ENCODE data around the gene RYR3.

The RYR3 gene

DNA sequence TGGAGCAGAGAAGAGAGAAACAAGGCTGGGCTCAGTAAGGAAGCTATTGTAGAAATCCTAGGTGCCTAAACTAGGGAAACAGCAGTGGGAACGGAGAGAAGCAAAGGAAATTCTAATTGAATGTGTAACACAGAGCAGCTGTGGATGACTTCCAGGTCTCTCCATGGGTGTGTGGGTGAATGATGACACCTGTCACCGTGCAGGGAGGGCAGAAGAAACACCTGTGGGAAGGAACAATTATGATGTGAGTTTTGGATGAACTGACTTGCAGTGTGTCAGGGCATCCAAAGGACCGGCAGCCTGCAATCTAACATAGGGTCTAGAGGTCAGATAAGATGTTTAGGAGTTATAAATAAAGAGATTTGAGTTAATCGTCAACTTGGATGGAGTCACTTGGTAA, 144.2 kb downstream of the RYR3 start:
- DNase-seq: no peak

DNA sequence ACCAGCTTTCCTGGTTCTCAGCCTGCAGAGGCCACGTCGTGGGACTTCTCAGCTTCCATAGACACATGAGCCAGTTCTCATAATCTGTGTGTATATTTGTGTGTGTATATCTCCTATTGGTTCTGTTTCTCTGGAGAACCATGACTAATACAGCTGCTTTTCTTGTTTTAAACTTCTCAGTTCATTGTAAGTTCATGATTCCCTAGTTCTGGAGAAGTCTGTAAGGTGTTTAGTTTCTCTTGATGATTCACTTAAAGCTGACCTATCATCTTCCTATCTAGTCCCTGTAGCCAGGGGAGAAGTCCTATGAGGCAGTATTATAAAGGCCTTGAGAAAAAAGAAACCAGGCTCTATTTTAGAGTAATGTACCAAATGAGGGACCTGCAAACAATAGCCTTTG, 147.7 kb downstream of the RYR3 start:
- no peak for DNase-seq

DNA sequence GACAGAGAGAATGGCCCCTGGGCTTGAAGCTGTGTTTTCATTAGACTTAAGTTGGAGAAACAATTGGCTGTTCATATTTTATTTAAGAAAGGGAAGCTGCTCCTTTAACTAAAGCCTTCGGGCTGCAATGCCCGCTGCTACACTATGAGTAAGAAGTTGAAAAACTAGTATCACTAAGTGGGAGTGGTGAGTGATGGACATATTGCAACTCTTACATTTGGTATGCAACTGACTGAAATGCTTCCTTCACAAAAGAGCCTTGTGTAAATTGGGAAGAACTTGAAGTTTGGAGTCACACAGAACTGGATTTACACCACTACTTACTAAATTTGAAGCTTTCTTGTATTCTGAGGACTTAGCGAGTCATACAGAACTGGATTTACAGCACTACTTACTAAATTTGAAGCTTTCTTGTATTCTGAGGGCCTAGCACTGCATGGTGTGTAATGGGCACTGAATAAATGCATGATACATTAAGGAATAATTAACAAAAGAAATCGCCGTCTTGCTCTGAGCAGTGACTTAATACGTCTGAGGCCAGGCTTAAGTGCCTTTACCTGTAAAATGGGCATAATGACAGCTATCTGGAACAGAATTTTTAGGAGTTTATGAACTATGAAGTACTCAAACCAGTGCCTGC, 149.5 kb downstream of the RYR3 start:
- DNase-seq: no peak

DNA sequence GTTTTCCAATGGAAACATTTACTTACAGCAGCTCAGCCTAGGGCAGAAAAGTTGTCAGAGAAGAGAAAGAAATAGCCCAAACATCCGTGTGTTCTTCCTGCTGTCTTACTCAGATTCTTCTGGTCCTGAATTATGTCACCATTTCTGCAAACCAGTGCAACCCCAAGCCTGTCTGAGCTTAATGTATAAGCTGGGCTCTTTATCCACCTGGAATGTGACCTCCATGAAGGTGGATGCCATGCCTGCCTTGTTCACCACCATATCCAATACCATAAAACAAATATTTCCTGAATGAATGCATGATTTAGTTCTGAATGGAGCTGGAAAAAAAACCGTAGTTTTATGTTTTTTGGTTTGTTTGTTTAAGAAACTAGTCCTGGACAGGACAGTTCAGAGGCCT, 150.9 kb downstream of the RYR3 start:
- DNase-seq: no peak

DNA sequence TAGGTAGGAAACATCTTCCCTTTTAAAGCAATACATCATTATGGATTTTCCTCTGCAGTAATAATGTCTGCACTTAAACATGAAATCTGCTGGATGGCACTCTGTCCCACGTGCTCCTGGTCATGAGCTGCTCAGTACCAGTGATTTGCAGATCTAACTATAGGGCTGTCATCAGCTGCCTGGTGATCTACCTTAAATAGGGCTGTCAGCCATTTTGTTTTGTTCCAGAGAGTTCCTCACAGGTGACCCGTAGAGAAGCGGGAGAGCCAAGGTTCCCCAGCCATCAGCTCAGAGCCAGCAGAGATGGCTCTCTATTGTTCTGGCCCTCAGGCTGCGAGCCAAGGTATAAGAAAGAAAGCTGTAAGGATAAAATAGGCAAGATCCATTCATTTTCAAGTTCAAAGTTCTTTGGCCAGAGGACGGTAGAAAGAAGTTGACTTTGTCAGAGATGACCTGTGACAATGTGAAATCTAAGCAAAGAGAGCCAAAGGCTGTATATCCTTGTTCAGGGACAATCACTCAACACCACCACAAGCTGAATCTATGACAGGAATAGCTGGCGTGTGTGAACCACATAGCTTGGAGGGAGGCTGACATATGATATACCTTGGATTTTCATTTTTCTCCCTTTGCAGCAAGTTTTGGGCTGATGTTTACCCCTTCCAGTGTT, 156.5 kb downstream of the RYR3 start:
- DNase-seq: no peak

DNA sequence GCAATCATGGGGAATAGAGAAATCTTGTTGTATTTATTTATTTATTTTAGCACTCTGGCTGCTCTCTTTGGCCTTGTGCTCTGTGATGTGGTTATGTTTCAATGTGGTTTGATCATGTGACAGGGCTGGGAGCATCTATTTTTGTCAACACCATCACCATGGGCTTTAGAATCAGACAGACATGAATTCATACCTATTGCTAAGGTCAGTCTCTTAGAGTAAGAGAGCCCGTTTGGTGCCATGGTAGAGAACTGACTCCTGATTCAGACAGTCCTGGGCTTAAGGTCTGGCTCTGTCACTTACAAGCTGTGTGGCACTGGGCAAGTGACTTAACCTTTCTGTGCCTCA, 157.0 kb downstream of the RYR3 start:
- DNase-seq: no peak

DNA sequence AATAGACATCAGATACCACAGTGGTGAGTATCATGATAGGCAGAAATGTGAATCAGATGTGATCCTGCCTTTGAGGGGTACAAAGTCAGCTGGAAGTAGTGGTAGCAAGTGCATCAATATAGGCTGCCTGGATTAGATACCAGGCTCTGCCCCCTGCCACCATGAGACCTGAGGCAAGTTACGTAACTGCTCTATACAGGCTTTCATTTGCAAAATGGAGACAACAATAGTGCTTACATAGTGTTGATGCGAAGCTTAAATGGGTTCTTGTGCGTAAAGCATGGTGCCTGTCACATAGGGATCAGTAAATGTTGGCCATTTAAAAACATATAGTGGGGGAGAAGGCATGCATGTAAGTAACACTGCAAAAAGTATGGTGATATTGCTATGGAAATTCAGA, 158.0 kb downstream of the RYR3 start:
- no peak for DNase-seq

DNA sequence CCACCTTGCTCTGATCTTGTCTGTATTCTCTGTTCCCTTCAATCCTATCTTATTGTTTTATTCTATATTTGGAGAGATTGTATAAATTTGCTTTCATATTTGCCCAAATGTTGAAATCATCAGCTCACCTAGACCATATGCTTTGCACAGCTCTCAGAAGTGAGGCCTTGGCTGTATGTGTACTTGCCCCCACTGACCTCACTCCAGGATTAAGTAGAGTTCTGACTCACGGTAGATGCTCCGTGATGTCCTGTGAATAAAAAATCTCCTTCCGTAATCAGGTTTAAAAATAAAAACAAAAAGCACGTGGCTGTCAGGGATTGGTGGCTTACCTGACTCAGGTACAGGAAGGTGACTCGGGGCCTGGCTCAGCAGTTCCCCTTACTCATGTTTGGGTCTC, 162.2 kb downstream of the RYR3 start:
- no peak for DNase-seq

DNA sequence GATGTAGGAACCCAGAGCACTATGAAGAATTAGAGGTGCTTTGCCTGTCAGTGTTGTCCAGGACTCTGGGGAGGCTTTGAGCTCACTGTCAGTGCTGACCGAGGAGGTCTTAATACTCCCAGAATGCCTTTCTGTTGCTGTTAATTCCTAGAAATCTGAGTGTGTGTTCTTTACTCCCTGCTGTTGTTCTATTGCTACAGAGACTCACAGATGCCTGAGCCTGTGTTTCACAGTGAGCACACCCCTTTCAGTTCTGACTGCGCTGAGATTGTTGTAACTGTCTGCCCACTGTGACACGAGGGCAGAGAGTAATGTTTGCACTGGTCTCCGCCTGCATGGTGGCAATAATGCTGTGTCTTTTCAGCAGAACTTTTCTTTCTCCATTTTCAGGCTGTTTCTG, 162.9 kb downstream of the RYR3 start:
- DNase-seq: no peak

DNA sequence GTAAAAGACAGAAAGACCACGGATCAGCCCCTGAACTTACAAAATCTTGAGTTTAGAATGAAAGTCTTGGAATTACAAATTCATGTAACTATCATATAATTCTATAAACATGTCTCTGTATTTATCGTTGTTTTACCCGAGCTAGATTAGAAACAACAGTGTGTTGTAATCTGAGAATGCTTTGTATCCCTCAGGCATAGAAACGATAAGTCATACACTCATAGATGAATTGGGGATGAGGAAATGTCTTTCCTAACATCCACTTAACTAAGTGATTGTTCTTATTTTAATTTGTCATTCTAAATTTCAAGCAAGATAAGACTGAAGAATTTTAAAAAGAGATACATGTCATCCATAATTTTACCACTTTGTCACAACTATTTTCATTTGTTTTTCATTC, 165.3 kb downstream of the RYR3 start:
- DNase-seq: no peak

DNA sequence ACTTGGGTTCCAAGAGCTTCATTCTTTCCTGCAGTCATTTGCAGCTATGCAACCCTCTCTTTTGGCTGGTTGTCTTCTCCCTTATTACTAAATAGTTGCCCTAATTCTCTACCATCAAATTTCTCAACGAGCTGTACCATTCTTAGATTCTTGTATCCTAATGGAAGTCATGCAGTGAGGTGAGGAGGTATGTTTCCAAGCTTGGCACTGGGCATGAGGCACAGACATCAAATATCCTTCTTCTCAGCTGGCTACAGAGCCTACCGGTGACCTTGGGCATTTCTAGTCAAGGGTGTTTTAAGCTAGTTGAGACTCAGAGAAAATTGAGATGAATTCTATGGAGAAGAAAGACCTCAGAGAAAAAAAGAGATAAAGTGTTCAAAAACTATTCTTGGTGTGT, 166.1 kb downstream of the RYR3 start:
- DNase-seq: no peak

DNA sequence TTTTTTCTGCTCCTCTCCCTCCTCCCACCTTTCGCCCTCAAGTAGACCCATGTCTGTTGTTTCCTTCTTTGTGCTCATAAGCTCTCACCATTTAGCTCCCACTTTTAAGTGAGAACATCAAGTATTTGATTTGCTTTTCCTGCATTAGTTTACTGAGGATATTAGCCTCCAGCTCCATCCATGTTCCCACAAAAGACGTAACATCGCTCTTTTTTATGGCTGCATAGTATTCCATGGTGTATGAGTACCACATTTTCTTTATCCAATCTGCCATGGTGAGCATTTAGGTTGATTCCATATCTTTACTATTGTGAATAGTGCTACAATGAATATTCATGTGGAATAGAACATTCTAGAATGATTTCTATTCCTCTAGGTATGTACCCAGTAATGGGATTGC, 178.6 kb downstream of the RYR3 start:
- no peak for DNase-seq

DNA sequence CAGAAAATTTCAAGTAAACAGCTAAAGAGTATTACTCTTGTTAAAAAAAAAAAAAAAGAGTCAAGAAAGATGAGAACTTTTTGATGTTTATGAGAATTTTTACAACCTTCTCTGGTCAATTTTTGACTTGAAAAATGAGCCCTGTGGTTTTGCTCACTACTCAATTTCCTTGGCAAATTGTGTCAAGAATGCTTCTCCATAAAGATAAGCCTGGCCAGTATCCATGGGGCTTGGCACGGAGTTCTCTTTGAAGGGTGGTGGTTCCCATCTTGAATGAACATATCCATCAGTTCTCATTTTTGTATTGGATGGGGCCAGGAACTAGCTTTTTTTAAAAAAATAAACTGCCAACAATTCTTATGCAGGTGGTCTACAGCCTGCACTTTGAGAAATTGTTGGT, 179.9 kb downstream of the RYR3 start:
- no peak for DNase-seq

DNA sequence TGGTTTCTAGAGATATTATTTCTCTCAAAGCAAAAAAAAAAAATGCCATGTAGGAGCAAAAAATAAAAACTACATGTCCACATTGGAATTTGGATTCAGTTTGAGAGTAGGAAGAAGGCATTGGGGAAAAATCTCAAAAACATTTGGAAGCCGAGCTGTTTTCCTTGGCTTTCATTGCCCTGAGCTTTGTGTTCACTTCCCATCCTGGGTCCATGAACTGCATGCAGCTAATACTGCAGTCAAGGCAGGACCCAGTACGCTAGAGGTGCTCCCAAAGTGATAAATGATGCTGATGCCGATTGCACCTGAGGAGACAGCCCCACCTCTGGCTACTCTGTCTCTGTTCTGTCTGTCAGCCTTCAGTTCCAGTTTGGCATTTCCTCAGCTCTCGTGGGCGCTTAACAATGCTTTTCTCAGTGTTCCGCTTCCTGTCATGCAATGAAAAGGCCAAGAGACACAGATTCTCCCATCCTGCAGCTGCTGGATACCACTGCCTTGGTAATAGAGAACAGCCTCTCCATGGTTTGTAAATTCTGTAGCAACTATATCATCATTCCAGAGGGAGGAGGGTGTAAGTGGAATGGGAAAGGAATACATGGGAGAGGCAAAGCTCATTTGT, 181.8 kb downstream of the RYR3 start:
- DNase-seq: no peak

DNA sequence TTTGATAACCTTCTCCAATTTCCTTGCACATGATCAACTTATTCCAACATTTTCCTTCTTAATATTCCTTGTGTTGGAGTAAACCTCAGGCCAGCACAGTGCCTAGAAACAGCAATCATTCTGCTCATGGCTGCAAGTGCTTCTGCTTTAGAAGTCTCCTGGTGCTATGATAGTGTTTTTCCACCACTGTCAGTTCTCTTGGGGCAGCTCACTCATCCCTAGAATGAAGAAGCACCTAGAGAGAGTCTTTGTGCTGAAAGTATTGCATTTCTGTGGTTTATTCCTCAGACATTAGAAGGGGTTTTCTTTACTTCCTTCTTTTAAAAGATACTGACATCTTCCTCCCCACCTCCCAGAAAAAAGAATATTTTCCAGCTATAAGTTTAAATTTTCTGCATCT, 183.5 kb downstream of the RYR3 start:
- DNase-seq: no peak

DNA sequence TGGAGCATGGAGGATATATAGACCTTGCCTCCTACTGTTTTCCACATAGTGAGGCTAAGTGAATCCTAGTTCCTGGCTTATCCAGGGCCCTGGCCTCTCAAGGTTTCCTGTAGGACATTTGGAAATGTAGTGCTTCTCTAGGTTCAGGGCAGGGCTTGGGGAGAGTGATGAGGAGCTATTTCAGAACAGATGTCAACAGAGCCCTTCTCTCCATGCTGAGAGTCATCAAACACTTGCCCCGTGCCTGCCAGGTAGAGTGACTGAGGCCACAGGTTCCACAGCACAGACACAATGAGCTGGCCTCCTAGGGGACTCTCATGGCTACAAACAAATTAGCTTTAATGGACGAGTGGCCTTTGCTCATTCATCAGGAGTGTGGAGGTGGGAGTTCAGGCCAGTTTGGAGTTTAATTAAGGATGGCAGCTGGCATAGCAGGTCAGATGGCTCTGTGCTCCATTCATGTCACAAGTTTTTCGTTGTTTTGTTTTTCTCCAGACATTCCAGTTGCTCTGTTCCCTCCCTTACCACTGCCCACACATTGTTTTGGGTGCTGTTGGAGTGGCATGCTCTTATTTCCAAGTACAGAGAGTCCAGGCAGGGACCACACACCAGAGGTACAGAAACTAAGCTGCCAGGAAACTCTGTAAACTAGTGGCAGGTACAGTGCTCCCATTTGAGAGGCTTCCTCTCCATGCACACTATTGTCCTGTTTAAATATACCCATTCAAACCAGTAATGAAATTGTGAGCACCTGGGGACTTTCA, 189.8 kb downstream of the RYR3 start:
- no peak for DNase-seq

DNA sequence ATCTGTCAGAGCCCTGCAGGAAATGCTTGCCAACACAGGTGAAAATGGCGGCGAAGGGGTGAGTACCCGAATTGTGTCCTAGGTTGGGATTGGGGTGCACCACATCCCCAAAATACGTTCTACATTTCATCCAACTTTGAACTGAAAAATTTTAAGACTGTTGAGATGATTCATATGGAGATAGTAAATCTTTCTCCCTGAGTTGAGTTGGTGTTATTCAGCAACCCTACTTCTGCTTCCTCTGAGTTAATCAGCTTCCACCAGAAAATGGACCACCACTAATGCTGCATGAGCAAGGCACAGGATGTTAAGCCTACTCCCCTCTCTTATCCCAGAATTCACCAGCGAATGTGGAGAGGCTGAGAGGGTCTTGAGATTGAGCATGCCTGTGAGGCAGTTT, 192.9 kb downstream of the RYR3 start:
- DNase-seq: no peak

DNA sequence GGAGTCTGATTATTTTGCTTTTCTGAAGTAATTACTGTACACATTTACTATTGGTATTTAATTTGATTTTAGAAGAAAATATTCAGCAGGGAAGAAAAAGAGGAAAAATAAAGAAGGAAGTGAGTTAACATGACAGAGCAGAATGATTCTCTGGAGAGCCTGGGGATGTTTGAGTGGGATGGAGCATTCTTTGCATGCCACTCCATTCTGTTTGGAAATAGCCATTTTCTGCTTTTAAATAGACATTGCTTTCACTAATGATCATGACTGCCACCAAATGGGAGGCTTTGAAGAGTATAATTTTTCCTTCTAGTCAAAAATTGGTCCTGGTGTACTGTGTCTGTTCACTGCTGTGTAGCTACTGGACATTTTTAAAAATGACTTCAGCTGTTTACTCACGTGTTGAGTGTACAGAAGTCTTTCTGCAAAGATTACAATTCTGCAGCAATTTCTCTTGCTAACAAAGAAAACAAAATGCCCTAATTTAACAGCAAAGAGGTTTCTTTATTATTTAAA, 196.1 kb downstream of the RYR3 start:
- DNase-seq: no peak

DNA sequence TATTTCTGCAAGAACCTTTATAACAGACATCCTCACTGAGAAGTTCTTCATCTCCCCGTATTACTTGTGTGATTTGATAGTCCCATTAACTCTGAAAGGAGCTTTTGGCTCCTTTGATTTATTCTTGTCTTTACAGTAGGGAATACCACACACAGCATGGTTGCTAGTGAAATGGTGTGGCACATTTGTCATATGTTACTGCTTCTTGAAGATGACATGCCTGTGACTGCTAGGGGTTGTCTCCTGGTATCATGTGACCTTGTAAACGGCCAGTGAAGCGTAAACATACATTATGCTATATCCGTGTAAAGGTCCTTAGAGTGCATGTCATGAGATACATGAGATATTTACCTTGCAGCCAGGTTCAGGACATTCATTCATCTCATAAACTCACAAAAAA, 197.9 kb downstream of the RYR3 start:
- DNase-seq: no peak

DNA sequence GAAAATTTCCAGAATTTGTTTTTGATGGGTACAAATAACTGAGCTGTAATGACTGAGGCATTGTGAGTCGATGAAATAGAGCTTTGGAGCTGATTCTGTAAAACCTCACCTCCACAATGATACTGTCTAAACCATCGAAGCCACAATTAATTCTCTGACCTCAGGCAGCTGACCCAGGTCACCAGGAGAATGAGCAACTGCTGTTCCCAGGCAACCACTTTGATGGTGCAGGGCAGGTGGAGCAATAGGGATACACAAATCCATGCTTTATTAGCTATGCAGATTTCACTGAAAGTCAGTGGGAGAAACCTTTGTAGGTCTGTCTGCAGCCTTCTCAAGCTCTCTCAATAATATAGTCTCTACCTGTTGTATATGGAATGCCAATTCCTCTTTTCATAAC, 204.4 kb downstream of the RYR3 start:
- DNase-seq: no peak

DNA sequence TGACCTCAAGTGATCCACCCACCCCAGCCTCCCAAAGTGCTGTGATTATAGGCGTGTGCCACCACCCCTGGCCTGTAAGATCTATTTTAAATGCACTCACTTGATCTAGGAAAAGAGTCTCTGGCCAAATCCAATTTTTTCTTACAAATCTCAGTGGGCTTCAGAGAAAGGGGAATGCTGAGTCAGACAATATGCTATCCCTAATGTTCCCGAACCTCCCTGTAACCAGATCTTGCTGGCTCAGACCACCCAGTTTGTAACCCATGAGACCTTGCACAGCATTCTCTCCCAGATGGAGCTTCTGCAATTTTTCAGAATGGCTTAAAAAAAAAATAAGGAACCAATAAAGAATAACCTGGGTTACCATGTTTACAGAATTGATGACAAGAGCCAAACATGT, 205.8 kb downstream of the RYR3 start:
- DNase-seq: no peak

DNA sequence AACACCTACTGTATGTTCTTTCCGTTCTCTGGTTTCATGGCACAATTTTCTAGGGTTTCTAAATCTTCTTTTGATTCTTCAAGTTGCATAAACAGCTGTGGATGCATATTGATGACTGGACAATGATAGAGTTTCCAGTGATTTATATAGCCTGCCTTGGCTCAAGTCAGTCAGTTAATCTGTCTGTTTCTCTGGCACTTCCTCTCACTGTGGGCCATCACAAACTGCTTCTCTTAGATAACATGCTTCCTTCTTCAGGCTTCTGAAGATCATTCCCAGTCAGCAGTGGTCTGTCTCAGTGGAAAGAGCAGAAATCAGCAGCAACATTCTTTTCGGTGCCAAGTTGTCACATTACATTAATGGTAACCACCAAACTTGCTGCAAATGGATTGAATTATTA, 207.2 kb downstream of the RYR3 start:
- no peak for DNase-seq

DNA sequence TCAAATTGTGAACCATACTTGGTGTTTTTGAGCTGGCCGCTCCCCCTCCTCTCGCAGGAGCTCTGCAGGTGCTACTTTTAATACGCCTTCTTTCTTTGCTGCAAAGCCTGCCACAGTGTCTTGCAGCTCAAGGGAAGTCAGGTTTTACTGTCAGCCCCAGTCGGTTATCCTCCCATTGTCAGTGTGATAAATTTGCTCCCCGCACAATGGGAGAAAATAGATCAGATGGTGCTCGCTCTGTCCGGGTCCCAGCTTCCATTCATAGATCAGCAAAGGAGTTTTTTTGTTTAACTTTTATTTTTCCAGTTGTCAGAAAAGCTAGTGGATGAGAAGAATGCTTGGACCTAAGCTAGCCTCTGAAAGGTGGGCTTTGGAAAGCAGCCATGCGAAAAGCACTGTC, 207.7 kb downstream of the RYR3 start:
- no peak for DNase-seq

DNA sequence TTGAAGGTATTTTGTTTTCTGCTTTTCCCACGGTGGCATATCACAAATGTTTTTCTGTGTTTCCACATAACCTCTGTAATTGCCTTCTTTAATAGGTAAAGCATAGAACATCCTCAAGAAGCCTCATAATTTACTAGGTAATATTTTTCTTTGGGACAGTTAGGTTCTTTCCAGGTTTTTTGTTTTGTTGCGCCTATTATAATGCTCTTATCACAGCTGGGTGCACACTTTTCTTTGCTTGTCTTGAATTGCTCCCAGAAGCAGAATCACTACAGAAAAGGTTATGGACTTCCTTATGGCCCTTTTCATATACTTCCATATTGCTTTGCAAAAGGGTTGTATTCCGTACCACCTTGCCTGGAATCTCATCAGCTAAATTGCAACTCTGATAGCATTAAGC, 213.5 kb downstream of the RYR3 start:
- DNase-seq: no peak

Data from activated CD4-positive, alpha-beta T cell treated with anti-CD3 and anti-CD28 coated beads, Interleukin-2, Interleukin-6, amounts not matched to agents 100 ng/mL and 50 ng/mL, durations not matched to agents 16 hours and 8 hours (primary cell).